Mesothelial cell of epicardium (in vitro differentiated cells): ENCODE measurements around the gene PABPC1L. TPM values are rescaled to one million over a fixed set of nuclear protein-coding genes. Genes with fewer than 3 reads are reported as not detected.

Source experiments
- DNase-seq, 2 experiments: peaks; one replicate each; pipeline ENCODE4 v3.0.0; 2021; ENCODE audit warnings: low spot score in 2 of 2; ENCODE audit not compliant: unreplicated experiment in 2 of 2
- H3K27ac Mint-ChIP-seq: 2 replicates; pipeline ENCODE4 v1.8.0; 2021; ENCODE audit warnings: mixed read lengths
- H3K27me3 Mint-ChIP-seq: 2 replicates; pipeline ENCODE4 v1.8.0; 2021; ENCODE audit warnings: low read depth, mixed read lengths
- H3K36me3 Mint-ChIP-seq: 2 replicates; pipeline ENCODE4 v1.8.0; 2021; ENCODE audit warnings: mixed read lengths
- H3K4me1 Mint-ChIP-seq: 2 replicates; pipeline ENCODE4 v1.8.0; 2021; ENCODE audit warnings: mixed read lengths
- H3K4me3 Mint-ChIP-seq: 2 replicates; pipeline ENCODE4 v1.8.0; 2021; ENCODE audit warnings: mild to moderate bottlenecking, moderate library complexity, mixed read lengths
- H3K9me3 Mint-ChIP-seq: 2 replicates; pipeline ENCODE4 v1.8.0; 2021; ENCODE audit warnings: mixed read lengths
- total RNA-seq: library from RNA; stranded (reverse); gene quantifications from 3 replicates; pipeline ENCODE4 v1.2.1, GENCODE V29; 2021
- TF ChIP-seq, protein P1 (sequence below): fragments of 200-600 bp; sonication (generic); IDR thresholded peaks from one replicate; pipeline ENCODE4 v1.5.0; 2021; ENCODE audit warnings: antibody characterized with exemption; ENCODE audit not compliant: unreplicated experiment

Gene PABPC1L
- total RNA-seq, 1 donor from 2014 or later = 135 TPM

- no peaks in the 10 kb centered on the region for H3K9me3 Mint-ChIP-seq
- no peak overlapping the region for H3K4me3 Mint-ChIP-seq
- H3K4me1 Mint-ChIP-seq = peaks cover 50% of the 10 kb centered on the region
- peak overlapping the region; percentile 75 for H3K27ac Mint-ChIP-seq
- no peaks in the 10 kb centered on the region for H3K27me3 Mint-ChIP-seq
- H3K36me3 Mint-ChIP-seq = peaks cover under 1% of the 10 kb centered on the region
- no peak for DNase-seq
- TF ChIP-seq, protein P1, sequence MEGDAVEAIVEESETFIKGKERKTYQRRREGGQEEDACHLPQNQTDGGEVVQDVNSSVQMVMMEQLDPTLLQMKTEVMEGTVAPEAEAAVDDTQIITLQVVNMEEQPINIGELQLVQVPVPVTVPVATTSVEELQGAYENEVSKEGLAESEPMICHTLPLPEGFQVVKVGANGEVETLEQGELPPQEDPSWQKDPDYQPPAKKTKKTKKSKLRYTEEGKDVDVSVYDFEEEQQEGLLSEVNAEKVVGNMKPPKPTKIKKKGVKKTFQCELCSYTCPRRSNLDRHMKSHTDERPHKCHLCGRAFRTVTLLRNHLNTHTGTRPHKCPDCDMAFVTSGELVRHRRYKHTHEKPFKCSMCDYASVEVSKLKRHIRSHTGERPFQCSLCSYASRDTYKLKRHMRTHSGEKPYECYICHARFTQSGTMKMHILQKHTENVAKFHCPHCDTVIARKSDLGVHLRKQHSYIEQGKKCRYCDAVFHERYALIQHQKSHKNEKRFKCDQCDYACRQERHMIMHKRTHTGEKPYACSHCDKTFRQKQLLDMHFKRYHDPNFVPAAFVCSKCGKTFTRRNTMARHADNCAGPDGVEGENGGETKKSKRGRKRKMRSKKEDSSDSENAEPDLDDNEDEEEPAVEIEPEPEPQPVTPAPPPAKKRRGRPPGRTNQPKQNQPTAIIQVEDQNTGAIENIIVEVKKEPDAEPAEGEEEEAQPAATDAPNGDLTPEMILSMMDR = no peak
Observed at GRCh38 chr20:44961011-44961869, 51.4 kb downstream of the PABPC1L start.

DNA sequence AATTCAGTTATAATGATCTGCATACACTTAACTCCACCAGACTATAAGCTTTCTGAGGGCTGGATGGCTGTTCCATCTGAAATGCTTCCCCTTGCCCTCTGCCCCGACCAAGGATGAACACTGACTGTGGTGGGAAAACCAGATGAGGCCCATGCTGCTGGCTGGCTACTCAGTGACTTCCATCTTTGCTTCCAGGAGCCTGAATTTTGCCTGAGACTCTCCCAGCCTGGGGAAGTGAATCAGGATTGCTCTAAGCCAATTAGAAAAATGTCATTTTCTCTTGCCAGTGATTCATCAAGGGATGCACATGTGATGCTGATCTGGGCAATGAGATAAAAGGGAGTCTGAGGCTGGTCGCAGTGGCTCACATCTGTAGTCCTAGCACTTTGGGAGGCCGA lies 52.0 kb downstream of the PABPC1L start:
- Mint-ChIP-seq H3K4me1 (peaks cover 51% of the 10 kb centered on the region), H3K9me3 (no peaks in the 10 kb centered on the region), H3K36me3 (no peaks in the 10 kb centered on the region), H3K4me3 (no peak overlapping the region), H3K27me3 (no peaks in the 10 kb centered on the region), H3K27ac (peak overlapping the region; percentile 75)
- TF ChIP-seq, protein P1 = no peak
- DNase-seq = no peak

DNA sequence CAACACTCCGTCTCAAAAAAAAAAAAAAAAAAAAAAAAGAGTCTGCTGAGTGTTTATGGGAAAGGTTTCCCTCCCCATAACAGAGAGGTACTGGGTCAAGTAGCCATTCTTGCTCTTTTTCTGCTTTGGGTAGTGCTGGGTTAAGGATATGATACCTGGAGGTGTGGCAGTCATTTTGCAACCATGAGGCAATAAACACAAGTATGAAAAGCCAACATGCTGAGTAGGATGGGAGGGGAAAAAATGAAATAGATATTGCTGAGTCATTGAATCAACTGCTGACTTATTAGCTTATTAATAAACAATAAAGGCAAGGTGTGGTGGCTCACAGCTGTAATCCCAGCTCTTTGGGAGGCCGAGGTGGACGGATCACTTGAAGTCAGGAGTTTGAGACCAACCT lies 52.6 kb downstream of the PABPC1L start:
- no peak for DNase-seq
- no peaks in the 10 kb centered on the region for H3K9me3 Mint-ChIP-seq
- no peak overlapping the region for H3K27ac Mint-ChIP-seq
- TF ChIP-seq, protein P1 = no peak
- no peaks in the 10 kb centered on the region for H3K36me3 Mint-ChIP-seq
- H3K4me1 Mint-ChIP-seq = peaks cover 53% of the 10 kb centered on the region
- no peaks in the 10 kb centered on the region for H3K27me3 Mint-ChIP-seq
- H3K4me3 Mint-ChIP-seq = no peak overlapping the region

DNA sequence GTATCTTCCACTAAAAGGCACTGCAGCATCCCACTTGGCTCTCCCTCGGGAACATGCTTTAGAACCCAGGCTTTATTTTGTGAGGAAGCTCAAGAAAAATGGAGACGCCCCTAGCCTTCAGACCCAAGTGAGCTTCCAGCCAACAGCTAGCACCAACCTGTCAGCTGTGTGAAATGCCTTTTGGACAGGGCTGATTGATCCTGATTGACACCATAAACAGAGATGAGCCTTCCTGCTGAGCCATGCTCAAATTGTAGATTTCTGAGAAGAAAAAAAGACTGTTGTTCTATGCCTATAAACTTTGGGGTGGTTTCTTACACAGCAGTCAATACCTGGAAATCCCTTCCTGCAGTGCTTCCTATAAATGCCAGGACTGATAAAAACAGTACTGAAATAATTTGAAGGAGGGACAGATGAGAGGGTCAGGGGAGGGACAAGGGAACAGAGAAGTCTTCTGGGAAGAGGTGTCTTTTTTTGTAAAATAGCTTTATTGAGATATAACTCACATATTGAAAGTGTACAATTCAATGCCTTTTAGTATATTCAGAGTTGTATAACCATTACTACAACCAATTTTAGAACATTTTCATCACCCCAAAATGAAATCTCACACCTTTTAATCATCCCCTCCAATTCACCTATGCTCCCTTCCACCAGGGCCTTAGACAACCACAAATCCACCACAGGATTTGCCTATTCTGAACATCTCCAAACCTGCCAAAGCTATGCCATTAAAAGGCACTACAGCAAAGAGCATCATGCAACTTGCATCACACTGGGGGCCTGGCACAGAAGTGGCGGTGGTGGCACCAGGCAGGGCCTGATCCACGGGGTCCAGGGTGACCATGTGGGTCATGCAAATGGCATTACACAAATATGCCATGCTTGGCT lies 53.7 kb downstream of the PABPC1L start:
- H3K36me3 Mint-ChIP-seq = no peaks in the 10 kb centered on the region
- no peak for DNase-seq
- TF ChIP-seq, protein P1 = no peak
- H3K27me3 Mint-ChIP-seq = no peaks in the 10 kb centered on the region
- H3K4me1 Mint-ChIP-seq = peaks cover 50% of the 10 kb centered on the region
- H3K27ac Mint-ChIP-seq = no peak overlapping the region
- no peak overlapping the region for H3K4me3 Mint-ChIP-seq
- no peaks in the 10 kb centered on the region for H3K9me3 Mint-ChIP-seq

DNA sequence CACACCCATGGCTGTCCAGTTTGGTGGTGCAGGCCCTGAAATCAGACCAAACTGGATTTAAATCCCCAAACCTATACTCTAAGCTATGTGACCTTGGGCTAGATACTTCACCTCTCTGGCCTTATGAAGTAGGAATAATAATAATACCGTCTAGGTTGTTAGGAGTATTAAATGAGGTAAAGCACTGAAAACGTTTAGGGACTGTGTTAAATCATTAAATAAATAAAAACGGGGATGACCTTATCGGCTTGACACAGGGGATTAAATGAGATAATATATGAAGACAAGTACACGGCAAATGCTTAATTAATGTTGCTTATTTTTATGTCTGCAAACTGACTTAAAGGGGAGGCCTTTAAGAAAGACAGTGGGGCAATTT lies 55.8 kb downstream of the PABPC1L start:
- no peaks in the 10 kb centered on the region for H3K27me3 Mint-ChIP-seq
- no peaks in the 10 kb centered on the region for H3K36me3 Mint-ChIP-seq
- H3K27ac Mint-ChIP-seq = peak overlapping the region; percentile 94
- peaks cover 41% of the 10 kb centered on the region for H3K4me1 Mint-ChIP-seq
- H3K9me3 Mint-ChIP-seq = no peaks in the 10 kb centered on the region
- TF ChIP-seq, protein P1 = no peak
- DNase-seq = no peak
- peak overlapping the region; percentile 97 for H3K4me3 Mint-ChIP-seq
